ENCODE results near the gene PAQR8.

The PAQR8 gene

GRCh38 chr6:52360028-52360427 is 1.9 kb upstream of the PAQR8 start:
- no peak for TF ChIP-seq CTCF (conservative IDR thresholded peaks at IDR 0.05; ENCODE audit: low read depth, low read length)
- DNase-seq (ENCODE audit: low read depth): no peak
- H3K4me3 ChIP-seq (ENCODE audit: low read depth, low read length): no peak overlapping the region

- peak overlapping the region; percentile 74 for H3K4me3 ChIP-seq (ENCODE audit: low read depth, low read length)
- TF ChIP-seq CTCF (conservative IDR thresholded peaks at IDR 0.05; ENCODE audit: low read depth, low read length): no peak
- DNase-seq (ENCODE audit: low read depth): no peak
Observed at GRCh38 chr6:52360601-52361413, 1.1 kb upstream of the PAQR8 start.

GRCh38 chr6:52361414-52361944 is 472 bp upstream of the PAQR8 start:
- peak overlapping the region; percentile 74 for H3K4me3 ChIP-seq (ENCODE audit: low read depth, low read length)
- TF ChIP-seq CTCF (conservative IDR thresholded peaks at IDR 0.05; ENCODE audit: low read depth, low read length): no peak
- peak; percentile 30 for DNase-seq (ENCODE audit: low read depth)

GRCh38 chr6:52362443-52363227 is 684 bp downstream of the PAQR8 start:
- DNase-seq (ENCODE audit: low read depth): no peak
- peak overlapping the region; percentile 74 for H3K4me3 ChIP-seq (ENCODE audit: low read depth, low read length)

GRCh38 chr6:52363228-52363867 is 1.4 kb downstream of the PAQR8 start:
- peak; percentile 34 for DNase-seq (ENCODE audit: low read depth)
- no peak for TF ChIP-seq CTCF (conservative IDR thresholded peaks at IDR 0.05; ENCODE audit: low read depth, low read length)
- peak overlapping the region; percentile 74 for H3K4me3 ChIP-seq (ENCODE audit: low read depth, low read length)

More at GRCh38 chr6:52362443-52363227, 684 bp downstream of the PAQR8 start:
- peak; percentile 29 for TF ChIP-seq CTCF (conservative IDR thresholded peaks at IDR 0.05; ENCODE audit: low read depth, low read length)

GRCh38 chr6:52364480-52365166 is 2.7 kb downstream of the PAQR8 start:
- DNase-seq (ENCODE audit: low read depth): no peak
- TF ChIP-seq CTCF (conservative IDR thresholded peaks at IDR 0.05; ENCODE audit: low read depth, low read length): no peak
- no peak overlapping the region for H3K4me3 ChIP-seq (ENCODE audit: low read depth, low read length)

All from choroid plexus epithelial cell (primary cell).